Umbilical cord (tissue), 2 donors: ENCODE data around the gene C3AR1. TPM values are rescaled to one million over a fixed set of nuclear protein-coding genes. Genes with fewer than 3 reads are reported as not detected.
"Not testable (repeated sequence)": the region's sequence is repeated elsewhere in the genome, so short reads cannot be mapped to it uniquely, and the experiment has no call there.

Experiments used
- DNase-seq: peaks from one replicate; pipeline ENCODE4 v3.0.0-alpha.2; 2015; ENCODE audit warnings: low spot score
- total RNA-seq: library from RNA; depleted of rRNA; stranded (reverse); fragments of >200 nt; gene quantifications from one replicate; pipeline ENCODE4 v1.2.3, GENCODE V29; 2014; ENCODE audit warnings: low replicate concordance; ENCODE audit not compliant: insufficient read depth

C3AR1 gene
- total RNA-seq, result 9.6 TPM

- peak; percentile 53 for DNase-seq
Measured at GRCh38 chr12:8065991-8066594, at the start of gene C3AR1. C3AR1 (minus strand) TSS chr12:8066359; CDS start chr12:8060185, 6,174 bp downstream.

- DNase-seq, result not testable (repeated sequence)
Measured at GRCh38 chr12:8113117-8113516, 47.0 kb upstream of the C3AR1 start.

GRCh38 chr12:8108808-8109398 is 42.7 kb upstream of the C3AR1 start:
- DNase-seq, result peak; percentile 76

GRCh38 chr12:8099235-8099634 is 33.1 kb upstream of the C3AR1 start:
- DNase-seq, result no peak

- no peak for DNase-seq
Measured at GRCh38 chr12:8096281-8096915, 30.2 kb upstream of the C3AR1 start.

GRCh38 chr12:8093291-8093690 is 27.1 kb upstream of the C3AR1 start:
- no peak for DNase-seq

- DNase-seq, result no peak
Measured at GRCh38 chr12:8089716-8090115, 23.6 kb upstream of the C3AR1 start.

GRCh38 chr12:8089277-8089676 is 23.1 kb upstream of the C3AR1 start:
- DNase-seq, result not testable (repeated sequence)

- no peak for DNase-seq
Measured at GRCh38 chr12:8088574-8088973, 22.4 kb upstream of the C3AR1 start.

- no peak for DNase-seq
Measured at GRCh38 chr12:8087666-8088065, 21.5 kb upstream of the C3AR1 start.

- DNase-seq, result not testable (repeated sequence)
Measured at GRCh38 chr12:8084351-8084750, 18.2 kb upstream of the C3AR1 start.

GRCh38 chr12:8082808-8083100 is 16.6 kb upstream of the C3AR1 start:
- no peak for DNase-seq

GRCh38 chr12:8081251-8081920 is 15.2 kb upstream of the C3AR1 start:
- DNase-seq, result peak; percentile 7

- DNase-seq, result no peak
Measured at GRCh38 chr12:8080120-8080519, 14.0 kb upstream of the C3AR1 start.

- no peak for DNase-seq
Measured at GRCh38 chr12:8078916-8079315, 12.8 kb upstream of the C3AR1 start.

- DNase-seq, result peak; percentile 47
Measured at GRCh38 chr12:8078398-8078797, 12.2 kb upstream of the C3AR1 start.

- no peak for DNase-seq
Measured at GRCh38 chr12:8077207-8077606, 11.0 kb upstream of the C3AR1 start.

- no peak for DNase-seq
Measured at GRCh38 chr12:8076366-8076765, 10.2 kb upstream of the C3AR1 start.

- no peak for DNase-seq
Measured at GRCh38 chr12:8075935-8076334, 9.8 kb upstream of the C3AR1 start.

GRCh38 chr12:8071820-8072219 is 5.7 kb upstream of the C3AR1 start:
- not testable (repeated sequence) for DNase-seq

- no peak for DNase-seq
Measured at GRCh38 chr12:8069582-8069981, 3.4 kb upstream of the C3AR1 start.

- DNase-seq, result no peak
Measured at GRCh38 chr12:8064131-8064530, 2.0 kb downstream of the C3AR1 start.

- no peak for DNase-seq
Measured at GRCh38 chr12:8058506-8058905, 7.7 kb downstream of the C3AR1 start.
